Measurements from ENCODE around the gene CTSZ. TPM values are rescaled to one million over a fixed set of nuclear protein-coding genes. Genes with fewer than 3 reads are reported as not detected.
"Not testable (repeated sequence)": the region's sequence is repeated elsewhere in the genome, so short reads cannot be mapped to it uniquely, and the experiment has no call there.

CTSZ gene
- total RNA-seq, 1 donor from 2014 or later, result 278 TPM

- DNase-seq (no peak), ATAC-seq (ENCODE audit: low read depth) (no peak)
- Mint-ChIP-seq H3K4me3 (no peak overlapping the region), H3K27ac (peak overlapping the region; percentile 43), H3K4me1 (peaks cover 31% of the 10 kb centered on the region), H3K36me3 (ENCODE audit: low read depth) (peaks cover 58% of the 10 kb centered on the region), H3K27me3 (no peaks in the 10 kb centered on the region), H3K9me3 (no peaks in the 10 kb centered on the region)
- TF ChIP-seq CTCF (IDR thresholded peaks at IDR 0.05), result no peak
- ChIA-PET CTCF (no interaction called here), POLR2A (interaction anchor here (0.6 kb wide), 1 partner anchor 18 kb away, joined by 3 read pairs; no protein-coding TSS in a partner anchor)
- intact Hi-C loops (cut with micrococcal nuclease), result no loop called here
These were observed 20.6 kb downstream of the CTSZ start for GRCh38 chr20:58986286-58986967.

GRCh38 chr20:58985656-58986055 lies 21.4 kb downstream of the CTSZ start:
- Mint-ChIP-seq H3K4me1 (peaks cover 31% of the 10 kb centered on the region), H3K27ac (peak overlapping the region; percentile 18), H3K36me3 (ENCODE audit: low read depth) (peaks cover 50% of the 10 kb centered on the region), H3K27me3 (no peaks in the 10 kb centered on the region), H3K4me3 (no peak overlapping the region), H3K9me3 (no peaks in the 10 kb centered on the region)
- ChIA-PET POLR2A (no interaction called here), CTCF (no interaction called here)
- ATAC-seq (ENCODE audit: low read depth) (no peak), DNase-seq (no peak)
- intact Hi-C loops (cut with micrococcal nuclease), result no loop called here
- no peak for TF ChIP-seq CTCF (IDR thresholded peaks at IDR 0.05)

GRCh38 chr20:58984691-58985090 lies 22.4 kb downstream of the CTSZ start:
- H3K27ac Mint-ChIP-seq, result peak overlapping the region; percentile 66
- no peak for TF ChIP-seq CTCF (IDR thresholded peaks at IDR 0.05)
- H3K4me3 Mint-ChIP-seq, result no peak overlapping the region
- ChIA-PET CTCF (no interaction called here), POLR2A (interaction anchor here (1.0 kb wide), 1 partner anchor 48 kb away, joined by 3 read pairs; the partner anchor contains the start of gene ATP5F1E)
- peaks cover 31% of the 10 kb centered on the region for H3K4me1 Mint-ChIP-seq
- ATAC-seq (ENCODE audit: low read depth) (no peak), DNase-seq (no peak)
- intact Hi-C loops (cut with micrococcal nuclease), result loop anchor here (5.0 kb wide), 2 partner anchors 47 to 238 kb away; no protein-coding TSS in a partner anchor
- no peaks in the 10 kb centered on the region for H3K27me3 Mint-ChIP-seq
- peaks cover 43% of the 10 kb centered on the region for H3K36me3 Mint-ChIP-seq (ENCODE audit: low read depth)
- no peaks in the 10 kb centered on the region for H3K9me3 Mint-ChIP-seq

- intact Hi-C loops (cut with micrococcal nuclease), result loop anchor here (5.0 kb wide), 2 partner anchors 46 to 239 kb away; no protein-coding TSS in a partner anchor
- Mint-ChIP-seq H3K36me3 (ENCODE audit: low read depth) (peaks cover 27% of the 10 kb centered on the region), H3K4me1 (peaks cover 45% of the 10 kb centered on the region)
- DNase-seq; H3K27ac Mint-ChIP-seq; H3K4me3 Mint-ChIP-seq; ATAC-seq (ENCODE audit: low read depth); H3K9me3 Mint-ChIP-seq; H3K27me3 Mint-ChIP-seq: not testable (repeated sequence)
- CTCF ChIA-PET, result interaction anchor here (2.0 kb wide), 1 partner anchor 225 kb away, joined by 4 read pairs; no protein-coding TSS in a partner anchor
- POLR2A ChIA-PET, result interaction anchor here (0.5 to 3.9 kb wide), 9 partner anchors 8 to 94 kb away, joined by 3 to 35 read pairs (median 3); partner anchors contain the start of gene ATP5F1E
These were observed 24.0 kb downstream of the CTSZ start for GRCh38 chr20:58983115-58983468.

- H3K27ac Mint-ChIP-seq, result peak overlapping the region; percentile 71
- peak overlapping the region; percentile 91 for H3K4me3 Mint-ChIP-seq
- no peak for ATAC-seq (ENCODE audit: low read depth)
- H3K4me1 Mint-ChIP-seq, result peaks cover 45% of the 10 kb centered on the region
- intact Hi-C loops (cut with micrococcal nuclease), result loop anchor here (5.0 kb wide), 2 partner anchors 45 to 240 kb away; no protein-coding TSS in a partner anchor
- ChIA-PET CTCF (interaction anchor here (2.0 kb wide), 1 partner anchor 225 kb away, joined by 4 read pairs; no protein-coding TSS in a partner anchor), POLR2A (interaction anchor here (0.5 to 3.9 kb wide), 14 partner anchors 8 to 93 kb away, joined by 3 to 35 read pairs (median 4); partner anchors contain the start of gene ATP5F1E)
- no peaks in the 10 kb centered on the region for H3K27me3 Mint-ChIP-seq
- DNase-seq, result no peak
- no peaks in the 10 kb centered on the region for H3K9me3 Mint-ChIP-seq
- peaks cover 22% of the 10 kb centered on the region for H3K36me3 Mint-ChIP-seq (ENCODE audit: low read depth)
- TF ChIP-seq CTCF (IDR thresholded peaks at IDR 0.05), result no peak
These were observed 24.5 kb downstream of the CTSZ start for GRCh38 chr20:58982406-58983114.

Measured in activated B cell treated with CpG ODN at 0.5 μM for 24 hours (primary cell).